OCI-LY7 (cell line): Measurements from ENCODE around the gene RAB35. TPM values are rescaled to one million over a fixed set of nuclear protein-coding genes. Genes with fewer than 3 reads are reported as not detected.

ENCODE experiments used
- BruUV-seq: library from RNA; stranded (reverse); fragments of 400-500 nt; replicated peaks from 2 replicates; lab custom pipeline; 2021; lab: Mats Ljungman, UMichigan
- CTCF ChIA-PET: fragments of 300-600 bp; sonication (Branson Sonifier 250); formaldehyde crosslinking; loops from one replicate; lab custom pipeline; 2022; ENCODE audit warnings: antibody characterized with exemption; ENCODE audit not compliant: unreplicated experiment; lab: Charles Lee
- POLR2A ChIA-PET: fragments of 300-600 bp; sonication (Branson Sonifier 250); formaldehyde crosslinking; loops from one replicate; lab custom pipeline; 2022; ENCODE audit warnings: antibody characterized with exemption; lab: Charles Lee
- DNase-seq: peaks from one replicate; pipeline ENCODE4 v3.0.0-alpha.2; 2015; ENCODE audit warnings: low spot score
- H2AFZ ChIP-seq: fragments of 200-600 bp; sonication (generic), shearing (Covaris generic); 2 replicates; pipeline ENCODE4 v1.6.1; 2014; ENCODE audit warnings: mild to moderate bottlenecking, antibody characterized with exemption, low read length, moderate library complexity
- H3K27ac ChIP-seq: fragments of 200-600 bp; sonication (generic); 2 replicates; pipeline ENCODE4 v1.5.1; 2014; ENCODE audit warnings: mixed run types, low read depth, mild to moderate bottlenecking, moderate library complexity, low read length, inconsistent platforms; ENCODE audit not compliant: poor library complexity, severe bottlenecking
- H3K36me3 ChIP-seq: fragments of 200-600 bp; sonication (generic); 2 replicates; pipeline ENCODE4 v1.6.1; 2014; ENCODE audit warnings: mild to moderate bottlenecking, antibody characterized with exemption, low read length, moderate library complexity, mixed read lengths; ENCODE audit not compliant: insufficient read depth
- H3K4me1 ChIP-seq: fragments of 200-600 bp; sonication (generic); 2 replicates; pipeline ENCODE4 v1.5.1; 2014; ENCODE audit warnings: mild to moderate bottlenecking, low read length; ENCODE audit not compliant: insufficient read depth, poor library complexity, severe bottlenecking
- H3K4me2 ChIP-seq: fragments of 200-600 bp; sonication (generic); 2 replicates; pipeline ENCODE4 v1.6.1; 2014; ENCODE audit warnings: mild to moderate bottlenecking, low read length
- H3K4me3 ChIP-seq: fragments of 200-600 bp; sonication (generic); 2 replicates; pipeline ENCODE4 v1.5.1; 2014; ENCODE audit warnings: mild to moderate bottlenecking, low read depth, low read length; ENCODE audit not compliant: poor library complexity, severe bottlenecking
- H3K79me2 ChIP-seq: fragments of 200-600 bp; sonication (generic); 2 replicates; pipeline ENCODE4 v1.6.1; 2016; ENCODE audit warnings: low read depth, mild to moderate bottlenecking, low read length, moderate library complexity, mixed read lengths; ENCODE audit not compliant: insufficient read depth
- H3K9me2 ChIP-seq: fragments of 200-600 bp; sonication (generic); 2 replicates; pipeline ENCODE4 v1.6.1; 2016; ENCODE audit warnings: mild to moderate bottlenecking, low read length, mixed read lengths; ENCODE audit not compliant: insufficient read depth
- H3K9me3 ChIP-seq: fragments of 200-600 bp; sonication (generic); 2 replicates; pipeline ENCODE4 v1.6.1; 2014; ENCODE audit warnings: mild to moderate bottlenecking, mixed run types, low read length, mixed read lengths
- H4K20me1 ChIP-seq: fragments of 200-600 bp; sonication (generic); 2 replicates; pipeline ENCODE4 v1.6.1; 2014; ENCODE audit warnings: mild to moderate bottlenecking, antibody characterized with exemption, low read length, moderate library complexity, mixed read lengths; ENCODE audit not compliant: insufficient read depth
- EZH2phosphoT487 ChIP-seq: fragments of 200-600 bp; sonication (generic); IDR thresholded peaks from 2 replicates; pipeline ENCODE4 v1.6.1; 2018; ENCODE audit warnings: low read depth, borderline replicate concordance, mild to moderate bottlenecking, mixed run types, antibody characterized with exemption, low read length, moderate library complexity, mixed read lengths
- intact Hi-C: fragments of 100-400 bp; cut with micrococcal nuclease; formaldehyde crosslinking; loops from one replicate; pipeline ENCODE4 v1.10.0; 2022; ENCODE audit not compliant: unreplicated experiment
- total RNA-seq, 2 experiments: library from RNA; depleted of rRNA in 1 of 2; stranded (reverse); fragments of >200 nt in 1 of 2; shearing (Covaris generic) in 1 of 2; gene quantifications; 2 replicates each; pipeline ENCODE4 v1.2.3, GENCODE V29; 2014 to 2022
- TF ChIP-seq, protein P1 (sequence below): fragments of 200-600 bp; sonication (generic); conservative IDR thresholded peaks from 2 replicates; pipeline ENCODE4 v1.5.1; 2014; ENCODE audit warnings: mild to moderate bottlenecking, antibody characterized with exemption, low read length, moderate library complexity, mixed read lengths

RAB35 gene
- total RNA-seq, 2 experiments from 2014 or later: 42.2 to 85.9 TPM

DNA sequence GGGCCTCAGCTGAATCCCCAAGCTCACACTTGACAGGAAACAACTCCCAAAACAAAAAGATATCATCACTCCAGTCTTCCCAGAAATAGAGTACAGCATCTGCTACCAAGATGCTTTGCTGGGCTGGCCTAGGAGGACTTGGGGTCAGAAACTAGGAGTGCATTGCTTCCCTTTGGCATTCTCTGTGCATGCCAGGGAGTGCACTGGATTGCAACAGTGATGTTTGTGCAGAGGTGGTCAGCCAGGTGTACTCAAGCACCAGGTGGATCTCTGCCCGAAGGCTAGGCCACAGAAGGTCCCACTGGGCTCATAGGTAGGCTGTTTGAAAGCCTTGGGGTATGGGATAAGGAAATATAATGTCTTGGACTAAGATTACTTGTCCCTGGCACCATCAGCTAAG is 51.1 kb downstream of the RAB35 start:
- Histone ChIP-seq H3K27ac (no peak overlapping the region), H3K4me1 (no peaks in the 10 kb centered on the region), H3K4me2 (no peak overlapping the region), H3K9me3 (no peaks in the 10 kb centered on the region), H4K20me1 (no peaks in the 10 kb centered on the region), H3K4me3 (no peak overlapping the region), H3K79me2 (no peaks in the 10 kb centered on the region), H3K36me3 (peaks cover 3% of the 10 kb centered on the region; the same call in 1 of the 2 replicates), H3K9me2 (no peaks in the 10 kb centered on the region), H2AFZ (no peak overlapping the region)
- DNase-seq: no peak
- CTCF ChIA-PET: no interaction called here
- POLR2A ChIA-PET: no interaction called here
- BruUV-seq: no TSS peak
- intact Hi-C loops: no loop called here
- TF ChIP-seq EZH2phosphoT487: no peak

DNA sequence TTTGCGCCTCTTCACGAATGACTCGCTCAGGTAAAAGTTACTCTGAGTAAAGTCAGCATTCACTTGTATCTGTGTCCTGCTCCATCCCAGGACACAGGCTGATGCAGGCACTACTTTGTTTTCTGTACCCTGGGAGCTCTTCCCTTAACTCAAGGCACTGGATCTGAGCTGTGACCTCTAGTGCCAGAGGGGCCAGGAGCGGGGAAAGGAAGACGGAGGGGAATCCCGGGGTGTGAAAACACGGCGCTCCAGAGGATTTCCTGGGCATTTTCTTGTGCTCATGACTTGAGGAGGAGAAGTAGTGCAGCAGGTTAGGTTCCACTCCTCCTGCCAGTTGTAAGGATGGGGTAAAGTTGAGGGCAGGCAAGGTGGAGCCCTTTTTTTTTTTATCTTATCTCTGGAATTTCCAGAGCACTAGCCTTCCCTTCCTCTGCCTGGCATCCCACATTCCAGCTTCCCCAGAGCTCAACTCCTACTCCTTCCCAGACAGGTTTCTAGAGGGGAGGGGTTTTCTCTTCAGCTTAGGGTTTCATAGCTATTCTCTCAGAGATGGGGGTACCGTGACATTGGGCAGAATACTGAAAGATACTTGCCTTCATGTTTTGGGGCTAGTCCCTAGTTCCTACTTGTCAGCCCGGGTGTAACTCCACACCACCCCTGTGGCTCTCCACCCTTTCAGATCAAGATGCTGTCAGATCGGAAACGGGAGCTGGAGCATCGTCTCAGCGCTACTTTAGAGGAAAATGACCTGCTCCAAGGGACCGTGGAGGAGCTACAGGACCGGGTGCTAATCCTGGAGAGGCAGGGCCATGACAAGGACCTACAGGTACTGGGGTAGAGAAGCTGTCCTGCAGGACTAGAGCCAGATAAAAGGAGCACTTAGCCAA is 52.3 kb downstream of the RAB35 start:
- TF ChIP-seq, protein P1, sequence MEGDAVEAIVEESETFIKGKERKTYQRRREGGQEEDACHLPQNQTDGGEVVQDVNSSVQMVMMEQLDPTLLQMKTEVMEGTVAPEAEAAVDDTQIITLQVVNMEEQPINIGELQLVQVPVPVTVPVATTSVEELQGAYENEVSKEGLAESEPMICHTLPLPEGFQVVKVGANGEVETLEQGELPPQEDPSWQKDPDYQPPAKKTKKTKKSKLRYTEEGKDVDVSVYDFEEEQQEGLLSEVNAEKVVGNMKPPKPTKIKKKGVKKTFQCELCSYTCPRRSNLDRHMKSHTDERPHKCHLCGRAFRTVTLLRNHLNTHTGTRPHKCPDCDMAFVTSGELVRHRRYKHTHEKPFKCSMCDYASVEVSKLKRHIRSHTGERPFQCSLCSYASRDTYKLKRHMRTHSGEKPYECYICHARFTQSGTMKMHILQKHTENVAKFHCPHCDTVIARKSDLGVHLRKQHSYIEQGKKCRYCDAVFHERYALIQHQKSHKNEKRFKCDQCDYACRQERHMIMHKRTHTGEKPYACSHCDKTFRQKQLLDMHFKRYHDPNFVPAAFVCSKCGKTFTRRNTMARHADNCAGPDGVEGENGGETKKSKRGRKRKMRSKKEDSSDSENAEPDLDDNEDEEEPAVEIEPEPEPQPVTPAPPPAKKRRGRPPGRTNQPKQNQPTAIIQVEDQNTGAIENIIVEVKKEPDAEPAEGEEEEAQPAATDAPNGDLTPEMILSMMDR: no peak
- TF ChIP-seq EZH2phosphoT487: no peak
- H4K20me1 ChIP-seq: no peaks in the 10 kb centered on the region
- H3K9me2 ChIP-seq: no peaks in the 10 kb centered on the region
- no peak overlapping the region for H3K4me3 ChIP-seq
- H3K79me2 ChIP-seq: no peaks in the 10 kb centered on the region
- H3K9me3 ChIP-seq: no peaks in the 10 kb centered on the region
- no TSS peak for BruUV-seq
- POLR2A ChIA-PET: interaction anchor here (0.7 kb wide), 1 partner anchor 9 kb away, joined by 3 read pairs; no protein-coding TSS in a partner anchor
- no peak overlapping the region for H2AFZ ChIP-seq
- CTCF ChIA-PET: no interaction called here
- no peaks in the 10 kb centered on the region for H3K4me1 ChIP-seq
- intact Hi-C loops: no loop called here
- H3K4me2 ChIP-seq: no peak overlapping the region
- DNase-seq: no peak
- H3K36me3 ChIP-seq: peaks cover 3% of the 10 kb centered on the region; the same call in 1 of the 2 replicates
- H3K27ac ChIP-seq: no peak overlapping the region

DNA sequence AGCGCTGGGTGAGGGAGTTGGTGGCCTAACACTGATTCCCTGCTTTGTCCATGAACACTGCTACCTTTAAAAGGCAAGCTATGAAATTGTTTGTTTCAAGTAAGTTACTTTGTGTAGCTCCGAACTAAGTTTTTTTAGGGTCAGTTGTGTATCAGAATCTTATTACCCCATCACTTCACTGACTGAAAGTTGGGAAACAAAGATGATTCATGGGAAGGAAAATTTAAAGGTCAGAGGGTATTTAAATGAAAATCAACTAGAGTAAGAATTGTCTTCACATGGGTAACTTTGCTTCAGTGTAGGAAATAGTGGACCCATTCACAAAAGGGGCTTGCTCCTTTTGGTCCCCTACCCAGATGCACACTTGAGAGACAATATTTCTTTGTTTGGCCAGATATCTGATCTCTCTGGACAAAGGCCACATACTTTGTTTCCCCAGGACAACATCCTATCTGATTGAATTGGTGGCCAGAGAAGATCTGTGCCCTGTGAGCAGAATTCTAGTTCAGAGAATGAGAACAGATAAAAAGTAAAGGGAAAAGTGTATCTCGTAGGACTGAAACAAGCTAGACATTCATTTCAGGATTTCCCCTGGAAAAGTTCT is 53.5 kb downstream of the RAB35 start:
- Histone ChIP-seq H3K79me2 (no peaks in the 10 kb centered on the region), H3K27ac (no peak overlapping the region), H3K9me2 (no peaks in the 10 kb centered on the region), H4K20me1 (no peaks in the 10 kb centered on the region), H3K9me3 (no peaks in the 10 kb centered on the region), H3K4me3 (no peak overlapping the region), H2AFZ (no peak overlapping the region), H3K4me1 (no peaks in the 10 kb centered on the region), H3K4me2 (no peak overlapping the region), H3K36me3 (peaks cover 3% of the 10 kb centered on the region; the same call in 1 of the 2 replicates)
- no peak for DNase-seq
- no TSS peak for BruUV-seq
- TF ChIP-seq, protein P1: no peak
- no peak for TF ChIP-seq EZH2phosphoT487
- intact Hi-C loops: no loop called here
- CTCF ChIA-PET: no interaction called here
- POLR2A ChIA-PET: no interaction called here
